Astrocyte (in vitro differentiated cells and primary cell): ENCODE data around the gene TMEM269. TPM values are rescaled to one million over a fixed set of nuclear protein-coding genes. Genes with fewer than 3 reads are reported as not detected.

Experiments
- DNase-seq: peaks from one replicate; pipeline ENCODE4 v3.0.0-alpha.2; 2010; ENCODE audit warnings: low read depth
- FAIRE-seq: peaks from 2 replicates; lab custom pipeline; 2011; peaks lifted over from hg19 to GRCh38; lab: Jason Lieb, UNC
- H2AFZ ChIP-seq: 2 replicates; pipeline ENCODE4 v1.6.0; 2012; ENCODE audit warnings: low read depth, low read length, inconsistent platforms
- H3K27ac ChIP-seq: 2 replicates; pipeline ENCODE4 v1.5.1; 2011; ENCODE audit warnings: low read depth, low read length, inconsistent platforms
- H3K27me3 ChIP-seq: 2 replicates; pipeline ENCODE4 v1.6.0; 2011; ENCODE audit warnings: low read length, inconsistent platforms; ENCODE audit not compliant: insufficient read depth
- H3K36me3 ChIP-seq: 2 replicates; pipeline ENCODE4 v1.5.1; 2011; ENCODE audit warnings: low read length, inconsistent platforms; ENCODE audit not compliant: insufficient read depth
- H3K4me1 ChIP-seq: 2 replicates; pipeline ENCODE4 v1.5.1; 2011; ENCODE audit warnings: low read length, inconsistent platforms; ENCODE audit not compliant: insufficient read depth
- H3K4me2 ChIP-seq: 2 replicates; pipeline ENCODE4 v1.6.0; 2012; ENCODE audit warnings: low read length, inconsistent platforms
- H3K4me3 ChIP-seq: 2 replicates; pipeline ENCODE4 v1.5.1; 2011; ENCODE audit warnings: low read depth, mild to moderate bottlenecking, low read length, inconsistent platforms; ENCODE audit not compliant: insufficient read depth
- H3K79me2 ChIP-seq: 2 replicates; pipeline ENCODE4 v1.6.0; 2012; ENCODE audit warnings: mild to moderate bottlenecking, low read length, inconsistent platforms; ENCODE audit not compliant: insufficient read depth
- H3K9ac ChIP-seq: 2 replicates; pipeline ENCODE4 v1.6.0; 2012; ENCODE audit warnings: mild to moderate bottlenecking, low read length, inconsistent platforms
- H3K9me3 ChIP-seq: 2 replicates; pipeline ENCODE4 v1.5.1; 2012; ENCODE audit warnings: low read depth, mild to moderate bottlenecking, low read length, inconsistent platforms; ENCODE audit not compliant: insufficient read depth
- H4K20me1 ChIP-seq: 2 replicates; pipeline ENCODE4 v1.6.0; 2012; ENCODE audit warnings: low read length, inconsistent platforms; ENCODE audit not compliant: insufficient read depth
- H3K27ac Mint-ChIP-seq: one replicate; pipeline ENCODE4 v1.8.0; 2021; ENCODE audit warnings: mild to moderate bottlenecking, mixed read lengths; ENCODE audit not compliant: unreplicated experiment
- H3K27me3 Mint-ChIP-seq: one replicate; pipeline ENCODE4 v1.8.0; 2021; ENCODE audit warnings: low read depth, mixed read lengths; ENCODE audit not compliant: unreplicated experiment
- H3K36me3 Mint-ChIP-seq: one replicate; pipeline ENCODE4 v1.8.0; 2021; ENCODE audit warnings: low read depth, mixed read lengths; ENCODE audit not compliant: unreplicated experiment
- H3K4me1 Mint-ChIP-seq: one replicate; pipeline ENCODE4 v1.8.0; 2021; ENCODE audit warnings: low read depth, mixed read lengths; ENCODE audit not compliant: unreplicated experiment
- H3K4me3 Mint-ChIP-seq: one replicate; pipeline ENCODE4 v1.8.0; 2021; ENCODE audit warnings: mild to moderate bottlenecking, moderate library complexity, mixed read lengths; ENCODE audit not compliant: unreplicated experiment
- H3K9me3 Mint-ChIP-seq: one replicate; pipeline ENCODE4 v1.8.0; 2021; ENCODE audit warnings: mild to moderate bottlenecking, mixed read lengths; ENCODE audit not compliant: unreplicated experiment
- EZH2 ChIP-seq: IDR thresholded peaks from 2 replicates; pipeline ENCODE4 v1.6.1; 2012; ENCODE audit warnings: mild to moderate bottlenecking, low read length, inconsistent platforms; ENCODE audit not compliant: insufficient read depth
- total RNA-seq: library from RNA; stranded (reverse); gene quantifications from 2 replicates; pipeline ENCODE4 v1.2.1, GENCODE V29; 2021
- TF ChIP-seq, protein P1 (sequence below): IDR thresholded peaks from 2 replicates; pipeline ENCODE4 v1.5.1; 2011; ENCODE audit warnings: low read depth, mild to moderate bottlenecking, inconsistent platforms, low read length, moderate library complexity; ENCODE audit not compliant: insufficient read depth

Gene TMEM269
- total RNA-seq, 1 donor from 2014 or later = 0.09 TPM

- Histone ChIP-seq H3K4me2 (no peak overlapping the region), H3K27ac (no peak overlapping the region)
Observed at GRCh38 chr1:42845193-42845592, 60.4 kb downstream of the TMEM269 start.

GRCh38 chr1:42845866-42846256 is 61.1 kb downstream of the TMEM269 start:
- H3K27me3 Mint-ChIP-seq = no peaks in the 10 kb centered on the region
- DNase-seq (no peak), FAIRE-seq (no peak)
- Histone ChIP-seq H3K4me2 (peak overlapping the region; percentile 100), H3K4me1 (peaks cover 8% of the 10 kb centered on the region), H3K36me3 (peaks cover 10% of the 10 kb centered on the region), H3K9ac (peak overlapping the region; percentile 88), H2AFZ (peak overlapping the region; percentile 96), H3K27ac (peak overlapping the region; percentile 3), H3K27me3 (no peaks in the 10 kb centered on the region), H3K79me2 (peaks cover 28% of the 10 kb centered on the region), H3K9me3 (peaks cover 1% of the 10 kb centered on the region), H4K20me1 (peaks cover 8% of the 10 kb centered on the region), H3K4me3 (peak overlapping the region; percentile 89)
- H3K27ac Mint-ChIP-seq = no peak overlapping the region
- no peak for TF ChIP-seq EZH2
- TF ChIP-seq, protein P1, sequence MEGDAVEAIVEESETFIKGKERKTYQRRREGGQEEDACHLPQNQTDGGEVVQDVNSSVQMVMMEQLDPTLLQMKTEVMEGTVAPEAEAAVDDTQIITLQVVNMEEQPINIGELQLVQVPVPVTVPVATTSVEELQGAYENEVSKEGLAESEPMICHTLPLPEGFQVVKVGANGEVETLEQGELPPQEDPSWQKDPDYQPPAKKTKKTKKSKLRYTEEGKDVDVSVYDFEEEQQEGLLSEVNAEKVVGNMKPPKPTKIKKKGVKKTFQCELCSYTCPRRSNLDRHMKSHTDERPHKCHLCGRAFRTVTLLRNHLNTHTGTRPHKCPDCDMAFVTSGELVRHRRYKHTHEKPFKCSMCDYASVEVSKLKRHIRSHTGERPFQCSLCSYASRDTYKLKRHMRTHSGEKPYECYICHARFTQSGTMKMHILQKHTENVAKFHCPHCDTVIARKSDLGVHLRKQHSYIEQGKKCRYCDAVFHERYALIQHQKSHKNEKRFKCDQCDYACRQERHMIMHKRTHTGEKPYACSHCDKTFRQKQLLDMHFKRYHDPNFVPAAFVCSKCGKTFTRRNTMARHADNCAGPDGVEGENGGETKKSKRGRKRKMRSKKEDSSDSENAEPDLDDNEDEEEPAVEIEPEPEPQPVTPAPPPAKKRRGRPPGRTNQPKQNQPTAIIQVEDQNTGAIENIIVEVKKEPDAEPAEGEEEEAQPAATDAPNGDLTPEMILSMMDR = no peak
- no peaks in the 10 kb centered on the region for H3K9me3 Mint-ChIP-seq
- H3K36me3 Mint-ChIP-seq = peaks cover 17% of the 10 kb centered on the region
- peaks cover 13% of the 10 kb centered on the region for H3K4me1 Mint-ChIP-seq
- H3K4me3 Mint-ChIP-seq = peak overlapping the region; percentile 96

More at GRCh38 chr1:42845193-42845592, 60.4 kb downstream of the TMEM269 start:
- H3K36me3 Mint-ChIP-seq = peaks cover 14% of the 10 kb centered on the region
- peaks cover 13% of the 10 kb centered on the region for H3K4me1 Mint-ChIP-seq
- Histone ChIP-seq H3K9me3 (no peaks in the 10 kb centered on the region), H3K9ac (no peak overlapping the region), H3K4me1 (peaks cover 8% of the 10 kb centered on the region), H3K4me3 (no peak overlapping the region), H2AFZ (no peak overlapping the region), H3K27me3 (no peaks in the 10 kb centered on the region), H3K79me2 (peaks cover 28% of the 10 kb centered on the region), H4K20me1 (peaks cover 8% of the 10 kb centered on the region), H3K36me3 (peaks cover 3% of the 10 kb centered on the region)
- no peaks in the 10 kb centered on the region for H3K27me3 Mint-ChIP-seq
- TF ChIP-seq EZH2 = no peak
- TF ChIP-seq, protein P1 = no peak
- FAIRE-seq = no peak
- H3K27ac Mint-ChIP-seq = no peak overlapping the region
- no peaks in the 10 kb centered on the region for H3K9me3 Mint-ChIP-seq
- no peak overlapping the region for H3K4me3 Mint-ChIP-seq
- DNase-seq = no peak

GRCh38 chr1:42846257-42847110 is 61.7 kb downstream of the TMEM269 start, which contains the start of gene ZNF691:
Gene ZNF691, plus strand, starts transcription at chr1:42846613. Its CDS starts 3,046 bp downstream, at chr1:42849659.
- FAIRE-seq (peak; percentile 80), DNase-seq (peak; percentile 95)
- Histone ChIP-seq H3K36me3 (peaks cover 15% of the 10 kb centered on the region), H2AFZ (peak within 1 kb of the TSS; percentile 96), H3K4me2 (peak within 1 kb of the TSS; percentile 100), H3K4me1 (peaks cover 8% of the 10 kb centered on the region), H3K27me3 (no peaks in the 10 kb centered on the region), H3K9ac (peak within 1 kb of the TSS; percentile 88), H3K79me2 (peaks cover 28% of the 10 kb centered on the region), H3K27ac (peak within 1 kb of the TSS; percentile 31), H4K20me1 (peaks cover 8% of the 10 kb centered on the region), H3K9me3 (peaks cover 7% of the 10 kb centered on the region), H3K4me3 (peak within 1 kb of the TSS; percentile 89)
- Mint-ChIP-seq H3K36me3 (peaks cover 23% of the 10 kb centered on the region), H3K27me3 (no peaks in the 10 kb centered on the region), H3K4me3 (peak within 1 kb of the TSS; percentile 96), H3K27ac (peak within 1 kb of the TSS; percentile 68), H3K9me3 (no peaks in the 10 kb centered on the region), H3K4me1 (peaks cover 13% of the 10 kb centered on the region)
- TF ChIP-seq, protein P1 = peak; percentile 22
- TF ChIP-seq EZH2 = no peak
